Cardiac muscle cell (in vitro differentiated cells and primary cell): ENCODE data around the gene CORO6. TPM values are rescaled to one million over a fixed set of nuclear protein-coding genes. Genes with fewer than 3 reads are reported as not detected.

Experiments
- DNase-seq, 2 donors: peaks; one replicate each; pipeline versions ENCODE4 v3.0.0 to v3.0.0-alpha.2; 2010 to 2017; ENCODE audit warnings: low read depth in 1 of 2, low spot score in 1 of 2
- H3K27ac ChIP-seq: fragments of 200-600 bp; sonication (generic); 2 replicates; pipeline ENCODE4 v1.5.1; 2016
- H3K27me3 ChIP-seq: fragments of 200-600 bp; sonication (generic); 2 replicates; pipeline ENCODE4 v1.6.0; 2016; ENCODE audit warnings: control low read depth
- H3K36me3 ChIP-seq: fragments of 200-600 bp; sonication (generic); 2 replicates; pipeline ENCODE4 v1.5.1; 2016; ENCODE audit warnings: control low read depth
- H3K4me1 ChIP-seq: fragments of 200-600 bp; sonication (generic); 2 replicates; pipeline ENCODE4 v1.8.1; 2017; ENCODE audit warnings: low read depth, mild to moderate bottlenecking, mixed run types
- H3K4me3 ChIP-seq: fragments of 200-600 bp; sonication (generic); 2 replicates; pipeline ENCODE4 v1.5.1; 2016; ENCODE audit warnings: mild to moderate bottlenecking
- H3K9me3 ChIP-seq: fragments of 200-600 bp; sonication (generic); 2 replicates; pipeline ENCODE4 v1.5.1; 2017; ENCODE audit warnings: low read depth, mild to moderate bottlenecking, control low read depth
- polyA plus RNA-seq: library from polyadenylated mRNA; unstranded; fragments of >200 nt; fragmentation: Nextera tagmentation; extraction: Ambion mirVana; gene quantifications from 2 replicates; pipeline ENCODE4 v1.2.1, GENCODE V29; 2016
- total RNA-seq: library from RNA; depleted of rRNA; stranded (reverse); fragments of >200 nt; gene quantifications from 2 replicates; pipeline ENCODE4 v1.2.3, GENCODE V29; 2016
- TF ChIP-seq, protein P1 (sequence below): IDR thresholded peaks from 2 replicates; pipeline ENCODE4 v1.5.1; 2012; ENCODE audit warnings: low read depth, mild to moderate bottlenecking, low read length

CORO6 gene
- total and polyA plus RNA-seq, 2 experiments from 2014 or later = 163 to 243 TPM

DNA sequence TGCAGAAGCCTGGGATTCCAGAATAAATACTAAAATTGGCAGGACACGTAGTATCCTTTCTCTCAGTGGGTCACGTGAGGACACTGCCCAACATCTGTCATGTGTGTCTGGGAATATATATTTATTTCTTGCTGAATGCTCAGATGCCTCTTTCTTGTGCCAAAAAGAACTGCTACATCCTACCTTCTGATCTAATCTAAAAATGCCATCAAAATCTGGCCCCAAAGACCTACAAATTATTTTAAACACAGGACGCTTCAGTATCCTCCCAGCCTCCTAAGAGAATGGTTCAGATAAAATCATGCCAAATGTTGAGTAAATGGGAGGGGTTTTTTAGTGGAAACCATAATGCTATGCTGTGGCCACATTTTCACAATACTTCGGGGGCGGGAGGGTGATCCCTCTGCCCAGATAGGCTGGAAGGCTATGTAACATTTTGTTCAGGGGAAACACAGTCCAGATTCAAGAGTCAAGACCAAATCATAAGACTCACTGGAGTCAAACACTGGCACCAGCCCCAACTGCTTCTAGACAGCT lies 22.9 kb upstream of the CORO6 start:
- peaks cover 28% of the 10 kb centered on the region for H3K4me1 ChIP-seq
- H3K27ac ChIP-seq = peak overlapping the region; percentile 32
- H3K9me3 ChIP-seq = no peaks in the 10 kb centered on the region
- peaks cover 12% of the 10 kb centered on the region for H3K36me3 ChIP-seq
- TF ChIP-seq, protein P1, sequence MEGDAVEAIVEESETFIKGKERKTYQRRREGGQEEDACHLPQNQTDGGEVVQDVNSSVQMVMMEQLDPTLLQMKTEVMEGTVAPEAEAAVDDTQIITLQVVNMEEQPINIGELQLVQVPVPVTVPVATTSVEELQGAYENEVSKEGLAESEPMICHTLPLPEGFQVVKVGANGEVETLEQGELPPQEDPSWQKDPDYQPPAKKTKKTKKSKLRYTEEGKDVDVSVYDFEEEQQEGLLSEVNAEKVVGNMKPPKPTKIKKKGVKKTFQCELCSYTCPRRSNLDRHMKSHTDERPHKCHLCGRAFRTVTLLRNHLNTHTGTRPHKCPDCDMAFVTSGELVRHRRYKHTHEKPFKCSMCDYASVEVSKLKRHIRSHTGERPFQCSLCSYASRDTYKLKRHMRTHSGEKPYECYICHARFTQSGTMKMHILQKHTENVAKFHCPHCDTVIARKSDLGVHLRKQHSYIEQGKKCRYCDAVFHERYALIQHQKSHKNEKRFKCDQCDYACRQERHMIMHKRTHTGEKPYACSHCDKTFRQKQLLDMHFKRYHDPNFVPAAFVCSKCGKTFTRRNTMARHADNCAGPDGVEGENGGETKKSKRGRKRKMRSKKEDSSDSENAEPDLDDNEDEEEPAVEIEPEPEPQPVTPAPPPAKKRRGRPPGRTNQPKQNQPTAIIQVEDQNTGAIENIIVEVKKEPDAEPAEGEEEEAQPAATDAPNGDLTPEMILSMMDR = no peak
- no peak overlapping the region for H3K4me3 ChIP-seq
- H3K27me3 ChIP-seq = no peaks in the 10 kb centered on the region
- peak in 1 of 2 donors; percentile 97 for DNase-seq

DNA sequence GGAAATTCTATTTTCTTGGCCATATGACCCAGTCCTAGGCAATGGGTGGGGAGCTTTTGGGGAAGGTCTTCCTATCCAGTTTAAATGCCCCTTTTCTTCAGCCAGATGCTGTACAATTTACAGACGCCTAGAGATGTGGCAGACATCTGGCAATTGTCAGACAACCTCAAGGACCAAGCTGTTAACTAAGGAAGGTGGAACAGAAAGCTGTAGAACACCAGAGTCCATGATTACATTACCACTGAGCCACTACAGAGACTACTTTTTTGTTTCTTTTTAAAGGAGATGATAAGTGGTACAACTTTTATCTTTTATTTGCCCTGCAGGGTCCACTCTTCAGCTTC lies 21.1 kb upstream of the CORO6 start:
- peaks cover 7% of the 10 kb centered on the region for H3K36me3 ChIP-seq
- no peak overlapping the region for H3K4me3 ChIP-seq
- H3K4me1 ChIP-seq = peaks cover 32% of the 10 kb centered on the region
- no peak for DNase-seq
- H3K9me3 ChIP-seq = no peaks in the 10 kb centered on the region
- H3K27me3 ChIP-seq = no peaks in the 10 kb centered on the region
- TF ChIP-seq, protein P1 = no peak
- H3K27ac ChIP-seq = peak overlapping the region; percentile 82

DNA sequence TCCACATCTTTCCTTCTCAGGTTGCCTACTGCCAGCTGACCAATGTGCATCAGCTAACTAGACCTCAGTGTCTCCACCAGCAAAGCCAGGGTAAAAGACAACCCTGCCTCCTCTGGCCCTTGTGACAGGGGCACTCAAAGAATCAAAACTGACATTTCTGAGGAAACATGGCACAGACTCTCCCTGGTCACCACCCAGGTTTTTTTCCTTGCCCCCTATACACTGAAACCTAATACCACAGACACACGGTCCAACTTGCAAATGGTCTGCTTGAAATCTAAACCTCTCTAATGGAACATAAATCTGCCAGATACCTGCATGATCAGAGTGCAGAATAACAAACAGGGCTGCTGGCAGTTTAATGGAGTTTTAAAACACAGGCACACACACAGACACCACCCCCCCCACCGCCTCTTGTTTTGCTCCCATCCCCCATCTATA lies 19.5 kb upstream of the CORO6 start:
- peaks cover 32% of the 10 kb centered on the region for H3K4me1 ChIP-seq
- H3K27ac ChIP-seq = peak overlapping the region; percentile 82
- no peak for DNase-seq
- no peaks in the 10 kb centered on the region for H3K27me3 ChIP-seq
- H3K4me3 ChIP-seq = no peak overlapping the region
- TF ChIP-seq, protein P1 = no peak
- no peaks in the 10 kb centered on the region for H3K36me3 ChIP-seq
- no peaks in the 10 kb centered on the region for H3K9me3 ChIP-seq

DNA sequence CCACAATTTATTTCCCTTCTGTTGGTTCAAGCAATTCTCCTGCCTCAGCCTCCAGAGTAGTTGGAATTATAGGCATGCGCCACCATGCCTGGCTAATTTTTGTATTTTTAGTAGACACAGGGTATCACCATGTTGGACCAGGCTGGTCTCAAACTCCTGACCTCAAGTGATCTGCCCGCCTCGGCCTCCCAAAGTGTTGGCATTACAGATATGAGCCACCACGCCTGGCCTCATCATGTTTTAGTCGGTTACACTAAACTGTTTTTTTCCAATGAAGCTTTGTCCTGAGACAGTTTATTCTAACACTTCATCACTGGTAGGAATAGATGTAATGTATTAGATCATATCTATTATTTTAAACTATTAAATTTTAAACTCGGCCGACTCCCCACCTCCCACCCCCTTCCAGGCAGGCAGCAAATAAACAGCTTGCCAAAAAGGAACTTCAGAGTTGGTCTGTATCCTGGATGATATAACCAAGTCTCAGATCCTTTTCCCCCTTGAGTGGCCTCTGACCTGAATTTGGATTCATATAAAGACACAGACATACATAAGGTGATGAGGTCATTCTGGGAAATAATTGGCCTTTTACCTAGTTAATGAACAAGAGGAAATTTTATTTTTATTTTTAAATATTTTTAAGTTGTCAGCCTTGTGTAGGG lies 18.4 kb upstream of the CORO6 start:
- Histone ChIP-seq H3K27ac (peak overlapping the region; percentile 56), H3K4me1 (peaks cover 32% of the 10 kb centered on the region), H3K9me3 (no peaks in the 10 kb centered on the region), H3K4me3 (no peak overlapping the region), H3K27me3 (no peaks in the 10 kb centered on the region), H3K36me3 (peaks cover 9% of the 10 kb centered on the region)
- no peak for DNase-seq
- TF ChIP-seq, protein P1 = no peak

DNA sequence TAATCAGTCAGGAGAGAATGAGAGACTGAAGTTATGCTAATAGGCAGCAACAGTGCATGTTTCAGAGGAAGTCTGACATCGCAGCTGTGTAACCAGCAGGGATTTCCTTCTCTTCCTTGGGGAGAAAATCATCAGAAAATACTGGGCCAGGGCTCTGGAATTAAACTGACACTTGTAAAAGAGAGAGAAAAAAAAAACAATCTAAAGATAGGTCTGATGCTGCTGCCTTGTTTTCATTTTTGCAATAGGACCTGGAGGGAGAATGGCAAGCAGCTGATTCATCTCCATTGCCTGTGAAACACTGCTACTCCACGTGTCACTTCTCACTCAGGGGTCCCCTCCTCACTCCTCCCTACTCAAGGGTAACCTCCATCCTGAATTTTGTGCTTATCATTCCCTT lies 17.7 kb upstream of the CORO6 start:
- Histone ChIP-seq H3K4me1 (peaks cover 32% of the 10 kb centered on the region), H3K27ac (peak overlapping the region; percentile 56), H3K9me3 (no peaks in the 10 kb centered on the region), H3K27me3 (no peaks in the 10 kb centered on the region), H3K4me3 (no peak overlapping the region), H3K36me3 (peaks cover 16% of the 10 kb centered on the region)
- peak in 1 of 2 donors; percentile 57 for DNase-seq
- TF ChIP-seq, protein P1 = no peak
